Stimulated activated CD8-positive, alpha-beta memory T cell treated with anti-CD3 and anti-CD28 coated beads, Interleukin-15, amount 100 ng/mL, for 1 hour (primary cell): ENCODE measurements around the gene ZRANB3.

Experiments
- DNase-seq: peaks from one replicate; pipeline ENCODE4 v3.0.0-alpha.2; 2020; ENCODE audit warnings: low read depth

ZRANB3 gene

DNA sequence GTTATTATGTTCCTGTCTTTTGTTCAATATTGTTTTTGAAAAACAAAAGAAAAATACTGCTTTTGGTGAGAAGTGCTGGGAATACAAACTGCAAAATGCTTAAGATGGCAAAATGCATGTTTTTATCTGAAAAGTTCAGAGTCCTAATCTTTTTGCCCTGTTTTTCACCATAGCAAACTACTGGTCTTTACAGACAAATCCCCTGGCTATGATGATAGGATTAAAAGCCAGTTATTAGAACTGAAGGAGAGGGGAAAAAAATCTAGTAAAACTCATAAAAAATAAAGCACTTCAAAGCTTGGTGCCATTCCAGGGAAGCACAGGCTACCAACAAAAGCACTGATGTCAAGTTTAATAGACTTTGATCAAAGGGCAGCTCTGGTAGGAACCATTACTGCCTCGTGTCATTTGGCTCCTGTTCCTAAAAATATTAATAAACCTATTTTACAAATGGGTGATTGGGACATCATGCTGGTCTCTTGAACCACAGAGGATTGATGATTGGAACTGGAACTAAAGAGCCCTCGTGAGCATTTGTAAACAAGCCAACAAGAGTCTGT, 284.2 kb downstream of the ZRANB3 start:
- no peak for DNase-seq

DNA sequence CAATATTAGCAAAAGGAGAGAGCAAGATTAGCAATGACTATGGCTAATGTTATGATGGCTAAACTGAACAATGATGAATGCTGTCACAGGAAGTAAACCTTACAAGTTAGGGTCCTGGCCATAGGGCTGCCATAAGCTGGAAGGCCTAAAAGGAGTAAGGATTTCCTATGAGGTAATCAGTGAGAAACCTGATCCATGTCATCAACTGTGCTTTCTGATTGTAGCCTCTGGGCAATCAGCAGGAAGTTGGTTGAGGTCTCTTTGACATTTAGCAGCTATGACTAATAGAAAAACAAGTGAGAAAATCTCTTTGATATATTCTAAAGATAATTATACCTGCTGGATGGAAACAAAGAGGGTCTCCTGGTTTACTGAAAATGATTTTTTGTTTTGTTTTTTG, 285.9 kb downstream of the ZRANB3 start:
- no peak for DNase-seq

- no peak for DNase-seq
Measured at GRCh38 chr2:135238651-135239050, 292.4 kb downstream of the ZRANB3 start.

GRCh38 chr2:135230150-135230549, 300.9 kb downstream of the ZRANB3 start:
- DNase-seq, result no peak

DNA sequence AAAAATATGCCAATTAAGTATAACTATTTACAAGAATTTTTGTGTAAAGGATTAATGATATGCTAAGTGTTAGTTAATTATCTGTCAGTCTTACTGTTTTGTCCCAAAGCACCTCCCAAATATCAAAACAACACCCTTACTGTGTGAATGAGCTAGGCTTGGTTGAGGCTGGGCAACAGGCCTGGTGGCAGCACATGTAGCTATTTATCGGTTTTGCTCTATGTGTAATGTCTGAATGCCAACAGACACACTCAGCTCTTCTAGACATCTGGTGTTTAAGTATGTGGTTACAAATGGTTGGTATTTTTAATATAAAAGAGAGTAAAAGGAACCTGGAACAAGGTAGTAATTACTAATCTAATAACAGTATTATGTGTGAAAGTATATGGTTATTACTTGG, 303.6 kb downstream of the ZRANB3 start:
- no peak for DNase-seq

DNA sequence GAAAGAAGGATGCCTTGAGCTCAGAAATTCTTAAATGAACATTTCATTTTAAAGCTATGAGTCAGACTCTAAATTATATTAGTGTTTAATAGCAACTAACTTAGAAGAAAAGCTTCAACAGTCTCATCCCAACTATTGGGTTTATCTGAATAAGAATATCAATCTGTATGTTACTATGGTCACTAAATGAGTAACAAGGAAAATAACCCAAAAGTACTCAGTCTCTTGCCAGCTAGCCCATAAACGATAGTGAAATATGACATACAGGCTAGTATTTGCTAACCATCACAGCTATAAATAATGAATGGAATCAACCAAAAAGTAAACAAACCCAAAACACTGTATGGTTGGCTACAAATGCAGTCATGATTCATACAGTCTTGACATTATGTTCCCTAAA, 304.1 kb downstream of the ZRANB3 start:
- no peak for DNase-seq

- DNase-seq, result no peak
Measured at GRCh38 chr2:135225781-135226180, 305.2 kb downstream of the ZRANB3 start.

GRCh38 chr2:135219226-135219625, 311.8 kb downstream of the ZRANB3 start:
- no peak for DNase-seq

DNA sequence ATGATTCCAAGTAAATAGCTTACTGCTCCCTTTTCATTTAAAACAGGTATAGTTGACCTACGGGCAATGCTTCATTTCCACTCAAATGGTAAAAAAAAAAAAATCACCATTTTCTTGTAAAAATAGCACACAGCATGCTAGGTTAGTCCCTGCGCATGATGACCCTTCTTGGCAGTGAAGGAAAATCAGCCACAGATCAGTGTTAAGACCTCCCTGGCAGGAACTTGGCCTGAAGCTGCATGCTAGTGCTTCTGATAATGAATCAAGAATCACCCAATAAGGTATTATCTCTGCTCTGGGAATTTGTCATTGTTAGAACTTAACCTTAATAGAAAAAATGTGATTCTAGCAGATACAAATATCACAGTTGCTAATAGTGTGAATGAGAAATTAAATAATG, 312.6 kb downstream of the ZRANB3 start:
- no peak for DNase-seq

- DNase-seq, result no peak
Measured at GRCh38 chr2:135212757-135213156, 318.3 kb downstream of the ZRANB3 start.

GRCh38 chr2:135208016-135208415, 323.0 kb downstream of the ZRANB3 start:
- no peak for DNase-seq

DNA sequence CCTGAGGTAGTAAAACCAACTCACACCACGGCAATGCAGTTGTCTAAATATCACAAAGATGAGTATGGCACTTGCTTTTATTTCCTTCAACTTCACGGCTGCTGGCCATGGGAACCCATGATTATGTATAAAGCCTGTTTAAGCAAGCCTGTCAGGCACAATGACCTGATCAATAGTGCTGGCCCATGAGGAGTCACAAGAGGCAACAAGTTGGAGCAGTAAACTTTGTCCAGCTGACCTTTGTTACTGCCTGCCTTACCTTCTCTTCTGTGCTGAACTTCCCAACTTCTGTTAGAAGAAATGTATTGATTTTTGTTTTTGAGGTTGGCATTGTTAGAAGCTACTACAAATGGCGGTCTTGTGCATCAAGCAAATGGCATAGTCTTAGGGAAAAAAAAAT, 327.1 kb downstream of the ZRANB3 start:
- no peak for DNase-seq

DNA sequence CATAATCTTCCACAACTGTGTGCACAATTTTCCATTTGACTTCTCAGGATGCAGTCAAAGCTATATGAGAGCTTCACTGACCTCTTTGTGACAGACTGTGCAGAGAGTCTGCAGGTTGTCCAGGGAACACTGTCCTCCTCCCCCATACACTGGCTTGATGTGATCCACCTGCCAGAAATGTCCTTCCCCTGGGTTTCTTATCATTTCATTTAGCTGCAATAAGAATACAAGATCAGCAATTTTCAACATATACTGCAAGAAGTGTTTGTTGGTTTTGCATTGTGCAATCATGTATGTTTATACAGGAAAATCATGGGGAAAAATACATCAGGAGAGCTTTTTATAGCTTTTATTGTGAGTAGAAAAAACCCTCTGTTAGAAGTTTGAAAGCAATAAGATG, 328.3 kb downstream of the ZRANB3 start:
- DNase-seq, result no peak

GRCh38 chr2:135198481-135198880, 332.5 kb downstream of the ZRANB3 start:
- DNase-seq, result no peak

DNA sequence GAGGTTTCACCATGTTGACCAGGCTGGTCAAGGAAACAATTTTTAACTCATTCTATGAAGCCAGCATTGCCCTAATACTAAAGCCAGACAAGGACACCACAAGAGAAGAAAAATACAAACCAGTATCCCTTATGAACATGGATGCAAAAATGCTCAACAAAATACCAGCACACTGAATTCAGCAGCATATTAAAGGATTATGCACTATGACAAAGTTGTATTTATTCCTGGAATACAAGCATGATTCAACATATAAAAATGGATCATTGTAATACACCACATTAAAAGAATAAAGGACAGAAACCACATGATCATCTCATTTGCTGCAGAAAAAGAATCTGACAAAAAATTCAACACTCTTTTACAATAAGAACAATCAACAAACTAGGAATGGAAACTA, 340.2 kb downstream of the ZRANB3 start:
- no peak for DNase-seq

DNA sequence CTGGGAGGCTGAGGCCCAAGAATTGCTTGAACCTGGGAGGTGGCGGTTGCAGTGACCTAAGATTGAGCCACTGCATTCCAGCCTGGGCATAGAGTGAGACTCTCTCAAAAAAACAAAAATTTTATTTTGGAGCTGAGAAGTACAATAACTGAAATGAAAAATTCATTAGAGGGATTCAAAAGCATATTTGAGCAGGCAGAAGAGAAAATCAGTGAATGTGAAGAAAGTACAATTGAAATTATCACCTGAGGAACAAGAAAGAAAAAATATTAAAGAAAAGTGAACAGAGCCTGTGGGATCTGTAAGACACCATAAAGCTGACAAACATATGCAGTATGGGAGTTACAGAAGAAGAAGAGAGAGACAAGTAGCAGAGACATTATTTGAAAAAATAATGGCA, 341.9 kb downstream of the ZRANB3 start:
- no peak for DNase-seq

GRCh38 chr2:135187270-135187669, 343.7 kb downstream of the ZRANB3 start:
- no peak for DNase-seq

- DNase-seq, result no peak
Measured at GRCh38 chr2:135186054-135186453, 345.0 kb downstream of the ZRANB3 start.

DNA sequence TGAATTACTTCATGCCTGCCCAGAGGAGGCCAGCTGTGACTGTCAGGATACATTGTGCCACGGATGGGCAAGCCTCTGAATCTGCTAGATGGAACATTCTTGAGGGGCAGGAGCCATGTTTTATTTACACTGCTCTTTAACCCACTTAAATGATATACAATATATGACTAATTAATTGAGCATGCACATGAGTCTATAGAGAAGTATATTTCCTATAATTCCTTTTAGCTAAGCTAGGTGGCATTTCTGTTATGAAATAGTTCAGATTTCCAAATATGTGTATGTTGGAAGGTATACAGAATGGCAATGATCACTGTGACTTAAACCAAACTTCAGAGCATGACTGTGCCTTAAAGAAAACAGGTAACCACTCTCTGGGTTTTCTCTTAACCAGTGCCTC, 347.2 kb downstream of the ZRANB3 start:
- no peak for DNase-seq

GRCh38 chr2:135182601-135183000, 348.4 kb downstream of the ZRANB3 start:
- no peak for DNase-seq

- no peak for DNase-seq
Measured at GRCh38 chr2:135182190-135182589, 348.8 kb downstream of the ZRANB3 start.

GRCh38 chr2:135179689-135180088, 351.3 kb downstream of the ZRANB3 start:
- no peak for DNase-seq

DNA sequence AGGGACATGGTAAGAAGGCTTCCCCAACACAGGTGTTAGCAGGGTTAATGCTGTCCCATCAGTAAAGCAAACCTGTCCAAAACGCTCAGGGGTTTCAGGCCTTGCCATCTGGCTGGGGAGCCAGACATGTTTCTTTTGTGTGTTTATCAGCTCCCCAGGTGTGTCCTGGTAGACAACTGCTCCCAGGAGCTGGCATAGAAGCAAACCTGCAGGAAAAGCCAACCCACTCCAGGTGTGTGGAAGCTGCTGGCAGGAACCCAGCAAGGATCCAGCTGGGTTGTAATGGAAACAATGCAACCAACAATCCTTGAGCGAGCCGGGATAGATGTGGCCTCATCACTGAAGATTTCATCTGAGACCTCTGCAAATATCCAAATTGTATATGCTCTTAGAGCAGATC, 355.8 kb downstream of the ZRANB3 start:
- no peak for DNase-seq

DNA sequence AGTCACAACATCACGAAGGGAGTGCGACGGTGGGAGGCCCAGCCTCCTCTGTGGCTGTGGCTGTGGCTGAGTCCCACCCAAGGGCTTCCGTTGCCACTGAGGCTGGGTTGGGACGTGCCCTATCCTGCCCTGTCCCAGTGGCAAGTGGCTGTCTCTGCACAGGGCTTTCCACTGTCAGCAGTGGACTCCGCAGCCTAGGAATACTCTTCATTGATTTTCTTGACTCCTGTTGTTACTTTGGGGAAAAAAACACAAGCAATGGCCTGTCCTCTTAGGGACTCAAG, 356.3 kb downstream of the ZRANB3 start:
- DNase-seq, result no peak
